SK-N-SH (cell line): ENCODE data around the gene SH3TC1.

Experiments
- EP300 ChIP-seq, 2 experiments: IDR thresholded peaks; 2 replicates each; pipeline versions ENCODE4 v1.4.0 to v1.6.1; 2012; ENCODE audit warnings: borderline replicate concordance in 1 of 2, low read depth in 1 of 2, low read length in 1 of 2
- EZH2phosphoT487 ChIP-seq: fragments of 200-600 bp; sonication (generic); IDR thresholded peaks from 2 replicates; pipeline ENCODE4 v1.6.1; 2017; ENCODE audit warnings: low read depth, mixed run types, mild to moderate bottlenecking, antibody characterized with exemption, moderate library complexity, borderline replicate concordance
- MXI1 ChIP-seq: IDR thresholded peaks from 2 replicates; pipeline ENCODE4 v1.6.1; 2012; ENCODE audit warnings: mild to moderate bottlenecking, low read depth, low read length, improper control_type of control experiment
- POLR2AphosphoS5 ChIP-seq: IDR thresholded peaks from 2 replicates; pipeline ENCODE4 v1.6.1; 2012; ENCODE audit warnings: low read depth, low read length
- RCOR1 ChIP-seq: fragments of 150-350 bp; IDR thresholded peaks from 2 replicates; pipeline ENCODE4 v1.6.1; 2017; ENCODE audit warnings: antibody characterized with exemption, low read length
- TF ChIP-seq, protein P1 (sequence below): fragments of 200-600 bp; sonication (generic); IDR thresholded peaks from 2 replicates; pipeline ENCODE4 v1.6.1; 2017; ENCODE audit warnings: antibody characterized with exemption, mild to moderate bottlenecking, moderate library complexity
- TF ChIP-seq, protein P2 (sequence below): fragments of 150-350 bp; IDR thresholded peaks from 2 replicates; pipeline ENCODE4 v1.6.1; 2017; ENCODE audit warnings: antibody characterized with exemption, low read length, low read depth, borderline replicate concordance
- TF ChIP-seq, protein P3 (sequence below): IDR thresholded peaks from 2 replicates; pipeline ENCODE4 v1.6.1; 2012; ENCODE audit warnings: mild to moderate bottlenecking, low read depth, low read length, moderate library complexity

DNA sequence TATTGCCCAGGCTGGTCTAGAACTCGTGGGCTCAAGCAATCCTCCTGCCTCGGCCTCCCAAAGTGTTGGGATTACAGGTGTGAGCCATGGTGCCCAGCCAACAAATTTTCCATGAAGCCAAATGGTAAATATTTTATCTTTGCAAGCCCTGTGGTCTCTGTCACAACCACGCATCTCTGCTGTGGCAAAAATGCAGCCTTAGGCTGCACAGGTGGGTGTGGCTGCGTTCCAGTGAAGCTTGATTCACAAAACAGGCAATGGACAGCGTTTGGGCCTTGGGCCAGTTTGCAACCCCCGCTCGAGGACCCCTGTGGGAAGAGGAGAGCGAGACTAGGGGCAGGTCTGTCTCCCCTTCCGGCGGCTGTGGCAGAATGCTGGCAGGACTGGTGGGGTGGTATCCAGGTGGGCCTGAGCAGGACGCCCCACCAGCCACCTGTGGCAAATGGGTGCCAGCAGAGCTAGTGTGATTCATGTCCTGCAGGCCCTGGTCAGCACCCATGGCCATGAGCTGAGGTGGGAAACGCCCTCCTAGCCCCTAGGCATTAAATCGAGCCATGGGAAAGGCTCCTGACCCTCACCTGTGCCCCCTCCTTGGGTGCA is 90.2 kb downstream of the SH3TC1 start:
- TF ChIP-seq, protein P1, sequence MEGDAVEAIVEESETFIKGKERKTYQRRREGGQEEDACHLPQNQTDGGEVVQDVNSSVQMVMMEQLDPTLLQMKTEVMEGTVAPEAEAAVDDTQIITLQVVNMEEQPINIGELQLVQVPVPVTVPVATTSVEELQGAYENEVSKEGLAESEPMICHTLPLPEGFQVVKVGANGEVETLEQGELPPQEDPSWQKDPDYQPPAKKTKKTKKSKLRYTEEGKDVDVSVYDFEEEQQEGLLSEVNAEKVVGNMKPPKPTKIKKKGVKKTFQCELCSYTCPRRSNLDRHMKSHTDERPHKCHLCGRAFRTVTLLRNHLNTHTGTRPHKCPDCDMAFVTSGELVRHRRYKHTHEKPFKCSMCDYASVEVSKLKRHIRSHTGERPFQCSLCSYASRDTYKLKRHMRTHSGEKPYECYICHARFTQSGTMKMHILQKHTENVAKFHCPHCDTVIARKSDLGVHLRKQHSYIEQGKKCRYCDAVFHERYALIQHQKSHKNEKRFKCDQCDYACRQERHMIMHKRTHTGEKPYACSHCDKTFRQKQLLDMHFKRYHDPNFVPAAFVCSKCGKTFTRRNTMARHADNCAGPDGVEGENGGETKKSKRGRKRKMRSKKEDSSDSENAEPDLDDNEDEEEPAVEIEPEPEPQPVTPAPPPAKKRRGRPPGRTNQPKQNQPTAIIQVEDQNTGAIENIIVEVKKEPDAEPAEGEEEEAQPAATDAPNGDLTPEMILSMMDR: no peak
- no peak for TF ChIP-seq EZH2phosphoT487
- TF ChIP-seq POLR2AphosphoS5: no peak
- TF ChIP-seq, protein P2, sequence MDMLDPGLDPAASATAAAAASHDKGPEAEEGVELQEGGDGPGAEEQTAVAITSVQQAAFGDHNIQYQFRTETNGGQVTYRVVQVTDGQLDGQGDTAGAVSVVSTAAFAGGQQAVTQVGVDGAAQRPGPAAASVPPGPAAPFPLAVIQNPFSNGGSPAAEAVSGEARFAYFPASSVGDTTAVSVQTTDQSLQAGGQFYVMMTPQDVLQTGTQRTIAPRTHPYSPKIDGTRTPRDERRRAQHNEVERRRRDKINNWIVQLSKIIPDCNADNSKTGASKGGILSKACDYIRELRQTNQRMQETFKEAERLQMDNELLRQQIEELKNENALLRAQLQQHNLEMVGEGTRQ: no peak
- TF ChIP-seq, protein P3, sequence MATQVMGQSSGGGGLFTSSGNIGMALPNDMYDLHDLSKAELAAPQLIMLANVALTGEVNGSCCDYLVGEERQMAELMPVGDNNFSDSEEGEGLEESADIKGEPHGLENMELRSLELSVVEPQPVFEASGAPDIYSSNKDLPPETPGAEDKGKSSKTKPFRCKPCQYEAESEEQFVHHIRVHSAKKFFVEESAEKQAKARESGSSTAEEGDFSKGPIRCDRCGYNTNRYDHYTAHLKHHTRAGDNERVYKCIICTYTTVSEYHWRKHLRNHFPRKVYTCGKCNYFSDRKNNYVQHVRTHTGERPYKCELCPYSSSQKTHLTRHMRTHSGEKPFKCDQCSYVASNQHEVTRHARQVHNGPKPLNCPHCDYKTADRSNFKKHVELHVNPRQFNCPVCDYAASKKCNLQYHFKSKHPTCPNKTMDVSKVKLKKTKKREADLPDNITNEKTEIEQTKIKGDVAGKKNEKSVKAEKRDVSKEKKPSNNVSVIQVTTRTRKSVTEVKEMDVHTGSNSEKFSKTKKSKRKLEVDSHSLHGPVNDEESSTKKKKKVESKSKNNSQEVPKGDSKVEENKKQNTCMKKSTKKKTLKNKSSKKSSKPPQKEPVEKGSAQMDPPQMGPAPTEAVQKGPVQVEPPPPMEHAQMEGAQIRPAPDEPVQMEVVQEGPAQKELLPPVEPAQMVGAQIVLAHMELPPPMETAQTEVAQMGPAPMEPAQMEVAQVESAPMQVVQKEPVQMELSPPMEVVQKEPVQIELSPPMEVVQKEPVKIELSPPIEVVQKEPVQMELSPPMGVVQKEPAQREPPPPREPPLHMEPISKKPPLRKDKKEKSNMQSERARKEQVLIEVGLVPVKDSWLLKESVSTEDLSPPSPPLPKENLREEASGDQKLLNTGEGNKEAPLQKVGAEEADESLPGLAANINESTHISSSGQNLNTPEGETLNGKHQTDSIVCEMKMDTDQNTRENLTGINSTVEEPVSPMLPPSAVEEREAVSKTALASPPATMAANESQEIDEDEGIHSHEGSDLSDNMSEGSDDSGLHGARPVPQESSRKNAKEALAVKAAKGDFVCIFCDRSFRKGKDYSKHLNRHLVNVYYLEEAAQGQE: no peak
- no peak for TF ChIP-seq EP300 (IDR thresholded peaks at IDR 0.05; ENCODE audit: borderline replicate concordance in 1 of 2, low read depth in 1 of 2, low read length in 1 of 2)
- no peak for TF ChIP-seq MXI1
- no peak for TF ChIP-seq RCOR1
